GM11168 (cell line): ENCODE measurements around the gene RCAN2.
"Not testable (repeated sequence)": the region's sequence is repeated elsewhere in the genome, so short reads cannot be mapped to it uniquely, and the experiment has no call there.

Experiments
- in situ Hi-C: fragments of 300-500 bp; cut with MboI; formaldehyde crosslinking; loops from one replicate; pipeline ENCODE4 v1.12.0; 2022; ENCODE audit warnings: low sequenced_read_pairs; ENCODE audit not compliant: unreplicated experiment

RCAN2 gene

DNA sequence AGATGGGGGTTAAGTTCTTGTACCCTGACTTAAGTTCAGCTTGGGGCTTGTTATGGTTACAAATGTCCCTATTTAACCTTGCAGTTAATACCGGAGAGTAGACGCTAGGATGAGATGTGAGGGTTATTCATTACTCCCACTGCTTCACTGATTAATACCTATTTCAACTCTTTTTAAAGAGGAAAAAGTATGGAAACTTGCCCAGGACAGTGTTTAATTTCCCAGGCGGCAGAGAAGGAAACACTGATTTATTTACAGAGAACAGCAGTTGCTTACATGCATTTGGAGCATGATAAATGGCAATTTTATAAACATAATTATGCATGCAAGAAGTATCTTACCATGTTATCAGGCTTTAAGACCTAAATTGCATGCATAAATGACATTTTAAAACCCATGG lies 137.7 kb downstream of the RCAN2 start:
- in situ Hi-C loops: no loop called here

DNA sequence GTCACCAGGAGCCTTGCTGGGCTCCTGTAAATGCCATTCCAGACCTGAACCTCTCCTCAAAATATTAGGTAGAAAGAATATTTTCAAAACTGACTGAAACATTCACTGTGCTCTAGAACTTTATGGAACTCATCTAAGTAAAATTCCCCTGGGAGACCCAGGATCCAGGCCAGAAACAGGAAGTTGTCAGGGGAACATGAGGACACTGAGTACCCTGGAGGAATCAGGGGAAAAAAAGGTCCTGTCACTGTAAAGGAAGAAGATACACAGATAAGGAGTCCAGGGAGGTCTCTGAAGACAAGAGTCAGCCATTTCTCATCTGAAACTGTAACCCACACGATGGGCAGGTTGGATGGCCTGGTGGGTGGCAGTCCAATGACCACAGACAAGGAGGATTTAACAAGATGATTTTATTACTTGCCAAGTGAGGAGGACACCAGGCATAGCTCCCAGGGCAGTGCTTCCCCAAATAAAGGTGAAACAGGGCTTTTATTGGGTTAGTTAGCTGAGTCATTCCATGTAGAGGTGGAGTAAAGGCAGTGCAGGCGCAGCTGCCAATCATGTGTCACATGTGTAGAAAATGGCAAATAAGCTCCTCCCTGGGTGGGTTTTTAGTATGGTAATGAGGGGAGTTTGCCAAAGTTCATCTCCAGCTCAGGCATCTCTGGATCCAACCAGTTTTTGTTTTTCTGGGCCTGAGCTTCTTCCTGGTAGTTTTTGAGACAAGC lies 138.5 kb downstream of the RCAN2 start:
- in situ Hi-C loops: no loop called here

GRCh38 chr6:46350714-46351113 lies 140.5 kb downstream of the RCAN2 start:
- in situ Hi-C loops: no loop called here

DNA sequence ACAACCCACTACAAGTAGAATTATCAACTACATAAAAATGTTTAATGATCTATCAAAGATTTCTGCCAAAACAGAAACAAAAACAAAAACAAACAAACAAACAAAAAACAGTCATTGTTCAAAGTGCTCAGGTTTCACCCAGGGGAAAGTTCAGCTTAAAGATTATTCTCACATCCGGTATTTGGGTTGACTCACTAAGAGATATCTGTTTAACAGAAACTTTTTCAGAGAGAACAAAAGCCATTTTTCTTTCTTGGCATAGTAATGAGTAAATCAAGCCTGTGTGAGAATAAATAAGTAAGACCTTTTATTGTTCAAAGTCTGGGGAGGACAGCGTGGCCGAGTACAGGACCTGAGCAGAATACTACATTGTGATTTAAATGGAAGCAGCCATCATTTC lies 143.6 kb downstream of the RCAN2 start:
- in situ Hi-C loops: no loop called here

- in situ Hi-C loops: no loop called here
These were observed 151.0 kb downstream of the RCAN2 start for GRCh38 chr6:46340246-46340645.

GRCh38 chr6:46338131-46338530 lies 153.1 kb downstream of the RCAN2 start:
- in situ Hi-C loops: no loop called here

DNA sequence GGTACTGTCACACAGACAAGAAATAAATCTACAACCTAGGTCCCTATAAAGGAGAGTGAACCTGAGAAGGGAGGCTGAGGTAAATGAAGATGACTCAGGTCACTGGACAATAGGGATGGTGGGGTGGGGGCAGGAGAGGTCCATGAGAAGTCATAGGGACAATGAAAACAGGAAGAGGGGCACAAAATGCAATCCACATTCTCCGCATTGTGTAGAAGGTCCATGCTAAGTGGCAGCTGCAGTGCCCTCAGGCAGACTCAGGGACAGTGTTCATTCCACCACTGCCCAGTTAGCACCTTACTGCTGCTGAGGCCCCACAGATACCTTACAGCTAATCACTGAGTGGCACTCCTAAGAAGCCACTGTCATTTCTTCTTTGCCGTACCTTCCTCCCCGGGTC lies 156.8 kb downstream of the RCAN2 start:
- in situ Hi-C loops: no loop called here

DNA sequence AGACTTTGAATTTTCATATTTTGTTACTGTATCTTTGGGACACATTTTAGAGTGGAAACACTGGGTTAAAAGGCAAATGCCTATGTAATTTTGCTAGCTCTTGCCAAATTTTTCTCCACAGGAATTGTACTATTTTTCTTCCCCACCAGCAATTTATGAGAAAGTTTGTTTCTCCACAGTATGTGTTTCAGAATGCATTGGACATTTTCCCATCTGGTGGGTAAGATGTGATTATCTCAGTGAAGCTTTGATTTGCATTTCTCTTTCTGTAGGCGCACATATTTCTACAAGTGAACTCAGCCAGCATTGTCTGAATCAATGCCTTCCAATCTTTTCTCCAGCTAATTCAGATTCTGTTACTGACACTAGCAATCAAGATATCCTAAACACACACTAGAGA lies 157.8 kb downstream of the RCAN2 start:
- in situ Hi-C loops: no loop called here

DNA sequence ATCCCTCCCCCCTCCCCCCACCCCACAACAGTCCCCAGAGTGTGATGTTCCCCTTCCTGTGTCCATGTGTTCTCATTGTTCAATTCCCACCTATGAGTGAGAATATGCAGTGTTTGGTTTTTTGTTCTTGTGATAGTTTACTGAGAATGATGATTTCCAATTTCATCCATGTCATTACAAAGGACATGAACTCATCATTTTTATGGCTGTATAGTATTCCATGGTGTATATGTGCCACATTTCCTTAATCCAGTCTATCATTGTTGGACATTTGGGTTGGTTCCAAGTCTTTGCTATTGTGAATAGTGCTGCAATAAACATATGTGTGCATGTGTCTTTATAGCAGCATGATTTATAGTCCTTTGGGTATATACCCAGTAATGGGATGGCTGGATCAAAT lies 158.8 kb downstream of the RCAN2 start:
- in situ Hi-C loops: not testable (repeated sequence)

- in situ Hi-C loops: no loop called here
These were observed 159.8 kb downstream of the RCAN2 start for GRCh38 chr6:46331461-46331860.

- in situ Hi-C loops: no loop called here
These were observed 161.7 kb downstream of the RCAN2 start for GRCh38 chr6:46329568-46329967.

GRCh38 chr6:46327779-46328178 lies 163.5 kb downstream of the RCAN2 start:
- in situ Hi-C loops: no loop called here

- in situ Hi-C loops: no loop called here
These were observed 165.4 kb downstream of the RCAN2 start for GRCh38 chr6:46325561-46326530.

DNA sequence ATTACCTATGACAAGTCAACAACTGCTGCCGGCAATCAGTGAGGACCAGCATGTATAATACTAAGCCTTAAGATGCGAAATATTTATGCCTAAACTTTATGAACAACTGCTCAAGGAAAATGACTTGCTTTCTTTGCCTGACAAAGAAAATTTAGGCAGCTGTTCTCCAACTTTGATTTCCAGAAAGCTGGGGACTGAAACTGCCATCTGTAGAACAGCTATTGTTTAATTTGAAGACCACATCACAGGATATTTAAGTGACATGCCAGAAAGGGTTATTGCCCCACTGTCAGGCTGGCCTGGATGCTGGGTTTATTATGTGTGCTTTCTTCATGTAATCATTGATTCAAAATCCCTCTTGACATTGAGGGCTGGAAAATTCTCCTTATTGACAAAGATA lies 166.5 kb downstream of the RCAN2 start:
- in situ Hi-C loops: no loop called here

- in situ Hi-C loops: no loop called here
These were observed 167.2 kb downstream of the RCAN2 start for GRCh38 chr6:46323966-46324622.

DNA sequence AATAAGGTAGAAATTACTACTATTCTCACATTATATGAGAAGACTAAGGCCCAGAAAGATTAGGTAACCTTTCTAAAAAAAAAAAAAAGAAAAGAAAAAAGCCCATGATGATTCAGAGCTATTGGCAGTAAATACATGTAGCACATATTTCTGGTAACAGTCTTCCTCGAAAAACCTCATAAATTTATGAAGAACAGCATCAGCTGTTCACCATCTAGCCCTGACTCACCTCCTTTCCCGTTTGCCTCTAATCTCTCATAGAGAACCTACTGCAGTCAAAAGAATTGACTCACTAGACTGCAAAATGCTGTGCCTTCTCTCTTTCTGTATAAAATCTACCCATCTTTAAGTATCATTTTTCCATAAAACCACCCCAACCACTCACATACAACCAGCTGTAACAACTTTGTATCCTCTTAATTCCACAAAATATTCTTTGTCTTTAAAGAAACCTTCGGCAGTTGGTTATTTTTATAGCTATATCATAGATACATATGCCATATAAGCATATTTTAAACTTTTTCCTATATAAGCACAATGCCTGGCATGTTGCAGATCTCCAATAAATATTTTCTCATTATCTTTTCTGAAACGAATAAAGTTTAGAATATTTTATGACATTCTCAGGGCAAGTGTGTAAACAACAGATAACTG lies 167.8 kb downstream of the RCAN2 start:
- in situ Hi-C loops: no loop called here

DNA sequence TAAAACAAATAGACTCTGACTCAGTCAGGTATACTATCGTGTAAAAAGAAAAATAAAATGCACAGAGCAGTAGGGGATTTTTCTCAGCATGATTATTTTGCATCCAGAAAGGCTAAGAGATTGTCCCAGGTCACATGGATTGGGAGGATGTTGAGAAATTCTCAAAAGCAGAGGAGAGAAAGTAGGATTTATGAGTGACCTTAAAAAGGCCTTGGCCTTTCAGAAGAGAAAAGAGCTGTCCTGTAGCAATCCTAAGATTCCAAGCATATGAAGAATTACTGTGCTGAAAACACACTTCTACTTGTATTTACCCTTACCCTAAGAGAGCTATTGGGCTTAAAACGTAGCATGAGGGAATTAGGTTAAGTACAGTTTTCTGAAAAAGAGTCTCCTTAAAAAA lies 170.7 kb downstream of the RCAN2 start:
- in situ Hi-C loops: no loop called here

DNA sequence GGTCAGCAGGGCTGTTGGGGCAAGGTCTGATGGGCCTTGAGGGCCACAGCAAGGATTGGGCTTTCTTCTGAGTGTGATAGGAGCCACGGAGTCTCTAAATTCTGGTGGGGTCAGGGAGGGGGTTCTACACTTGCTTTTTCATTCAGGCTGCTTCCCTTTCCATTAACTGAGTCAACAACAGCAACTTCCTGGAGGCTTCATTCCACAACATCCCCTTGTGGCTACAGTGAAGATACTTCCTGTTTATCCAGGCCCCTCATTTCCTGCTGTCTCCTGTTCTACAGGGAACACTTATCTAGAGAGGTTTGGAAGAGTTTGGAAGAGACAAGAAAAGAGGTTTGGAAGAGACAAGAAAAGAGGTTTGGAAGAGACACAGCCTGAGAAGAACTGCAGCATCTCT lies 175.7 kb downstream of the RCAN2 start:
- in situ Hi-C loops: no loop called here

DNA sequence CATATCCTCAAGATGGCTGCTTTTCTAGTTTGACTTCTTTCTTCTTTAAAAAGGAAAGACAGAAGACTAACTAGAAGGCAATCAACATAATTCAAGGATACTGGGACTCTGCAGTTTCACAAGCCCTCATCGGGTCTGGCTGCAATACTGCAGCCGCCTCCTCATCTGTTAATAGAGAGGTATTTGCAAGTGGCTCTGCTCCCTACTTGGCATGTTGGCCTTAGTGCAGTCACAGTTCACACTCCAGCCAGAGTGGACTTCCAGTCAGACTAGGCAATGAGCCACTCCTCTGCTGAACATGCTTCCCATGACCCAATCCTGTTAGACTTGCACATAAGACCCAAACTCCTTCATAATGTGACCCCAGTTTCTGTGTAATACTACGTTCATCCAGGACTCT lies 178.6 kb downstream of the RCAN2 start:
- in situ Hi-C loops: no loop called here

DNA sequence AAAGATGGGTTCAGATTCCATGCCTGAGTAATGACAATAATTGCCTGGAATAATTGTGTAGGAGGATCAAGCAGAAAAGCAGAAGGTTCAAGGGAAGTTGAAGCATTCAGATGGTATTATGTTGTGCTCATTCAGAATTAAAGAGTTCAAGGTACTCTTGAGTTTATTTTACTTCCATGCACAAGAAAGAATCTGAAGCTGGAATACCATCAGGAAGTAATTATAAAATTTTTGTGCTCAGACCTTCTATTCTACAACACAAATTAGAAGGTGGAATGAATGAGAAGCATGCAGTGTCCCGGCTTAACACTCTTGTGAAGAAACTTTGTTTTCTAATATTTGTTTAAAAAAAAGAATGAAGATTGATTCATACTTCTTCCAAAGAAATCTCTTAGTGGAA lies 181.1 kb downstream of the RCAN2 start:
- in situ Hi-C loops: no loop called here
